Measurements from ENCODE around the gene SP5. TPM values are rescaled to one million over a fixed set of nuclear protein-coding genes. Genes with fewer than 3 reads are reported as not detected.
"Not testable (repeated sequence)": the region's sequence is repeated elsewhere in the genome, so short reads cannot be mapped to it uniquely, and the experiment has no call there.

Gene SP5
- total and polyA plus RNA-seq, 2 experiments from 2014 or later: 0.69 TPM; not detected in 1

DNA sequence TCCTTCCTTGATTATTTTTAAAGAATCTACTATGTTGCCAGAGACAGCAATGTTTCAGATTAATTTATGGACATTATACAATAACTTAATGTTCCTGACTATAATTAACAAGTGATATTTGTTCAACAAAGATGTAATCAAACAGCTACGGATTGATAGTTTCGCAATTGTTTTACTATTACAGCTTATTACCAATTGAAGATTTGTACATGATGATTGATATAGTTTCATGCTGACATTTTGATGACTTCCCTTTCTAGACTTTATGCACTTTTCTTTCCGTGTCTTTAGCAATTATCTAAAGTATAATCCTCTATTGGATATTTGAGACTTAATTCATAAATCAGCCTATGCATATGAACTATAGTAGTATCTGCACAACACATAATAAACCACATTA, 6.5 kb downstream of the SP5 start:
- H3K4me1 ChIP-seq (ENCODE audit: low read depth): no peaks in the 10 kb centered on the region
- H3K4me3 ChIP-seq: no peak overlapping the region
- TF ChIP-seq, protein P1, sequence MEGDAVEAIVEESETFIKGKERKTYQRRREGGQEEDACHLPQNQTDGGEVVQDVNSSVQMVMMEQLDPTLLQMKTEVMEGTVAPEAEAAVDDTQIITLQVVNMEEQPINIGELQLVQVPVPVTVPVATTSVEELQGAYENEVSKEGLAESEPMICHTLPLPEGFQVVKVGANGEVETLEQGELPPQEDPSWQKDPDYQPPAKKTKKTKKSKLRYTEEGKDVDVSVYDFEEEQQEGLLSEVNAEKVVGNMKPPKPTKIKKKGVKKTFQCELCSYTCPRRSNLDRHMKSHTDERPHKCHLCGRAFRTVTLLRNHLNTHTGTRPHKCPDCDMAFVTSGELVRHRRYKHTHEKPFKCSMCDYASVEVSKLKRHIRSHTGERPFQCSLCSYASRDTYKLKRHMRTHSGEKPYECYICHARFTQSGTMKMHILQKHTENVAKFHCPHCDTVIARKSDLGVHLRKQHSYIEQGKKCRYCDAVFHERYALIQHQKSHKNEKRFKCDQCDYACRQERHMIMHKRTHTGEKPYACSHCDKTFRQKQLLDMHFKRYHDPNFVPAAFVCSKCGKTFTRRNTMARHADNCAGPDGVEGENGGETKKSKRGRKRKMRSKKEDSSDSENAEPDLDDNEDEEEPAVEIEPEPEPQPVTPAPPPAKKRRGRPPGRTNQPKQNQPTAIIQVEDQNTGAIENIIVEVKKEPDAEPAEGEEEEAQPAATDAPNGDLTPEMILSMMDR (IDR thresholded peaks at IDR 0.05; ENCODE audit: low read depth, low read length): no peak

GRCh38 chr2:170722301-170722700, 7.2 kb downstream of the SP5 start:
- Histone ChIP-seq H3K27ac (no peak overlapping the region), H3K27me3 (peaks cover 26% of the 10 kb centered on the region), H3K9me3 (ENCODE audit: low read depth) (no peaks in the 10 kb centered on the region), H3K4me1 (ENCODE audit: low read depth) (no peaks in the 10 kb centered on the region), H3K4me3 (no peak overlapping the region), H3K36me3 (no peaks in the 10 kb centered on the region)
- no peak for DNase-seq (ENCODE audit: low read depth in 1 of 2, low spot score in 1 of 2)
- TF ChIP-seq, protein P1 (IDR thresholded peaks at IDR 0.05; ENCODE audit: low read depth, low read length): no peak

More for the DNA sequence above, 6.5 kb downstream of the SP5 start:
- peaks cover 32% of the 10 kb centered on the region for H3K27me3 ChIP-seq
- H3K36me3 ChIP-seq: no peaks in the 10 kb centered on the region
- DNase-seq (ENCODE audit: low read depth in 1 of 2, low spot score in 1 of 2): no peak
- H3K9me3 ChIP-seq (ENCODE audit: low read depth): no peaks in the 10 kb centered on the region
- H3K27ac ChIP-seq: no peak overlapping the region

GRCh38 chr2:170723446-170723958, 8.4 kb downstream of the SP5 start:
- no peaks in the 10 kb centered on the region for H3K36me3 ChIP-seq
- TF ChIP-seq, protein P1 (IDR thresholded peaks at IDR 0.05; ENCODE audit: low read depth, low read length): no peak
- no peak overlapping the region for H3K27ac ChIP-seq
- no peaks in the 10 kb centered on the region for H3K4me1 ChIP-seq (ENCODE audit: low read depth)
- no peak overlapping the region for H3K4me3 ChIP-seq
- peaks cover 14% of the 10 kb centered on the region for H3K27me3 ChIP-seq
- DNase-seq (ENCODE audit: low read depth in 1 of 2, low spot score in 1 of 2): no peak
- H3K9me3 ChIP-seq (ENCODE audit: low read depth): no peaks in the 10 kb centered on the region

DNA sequence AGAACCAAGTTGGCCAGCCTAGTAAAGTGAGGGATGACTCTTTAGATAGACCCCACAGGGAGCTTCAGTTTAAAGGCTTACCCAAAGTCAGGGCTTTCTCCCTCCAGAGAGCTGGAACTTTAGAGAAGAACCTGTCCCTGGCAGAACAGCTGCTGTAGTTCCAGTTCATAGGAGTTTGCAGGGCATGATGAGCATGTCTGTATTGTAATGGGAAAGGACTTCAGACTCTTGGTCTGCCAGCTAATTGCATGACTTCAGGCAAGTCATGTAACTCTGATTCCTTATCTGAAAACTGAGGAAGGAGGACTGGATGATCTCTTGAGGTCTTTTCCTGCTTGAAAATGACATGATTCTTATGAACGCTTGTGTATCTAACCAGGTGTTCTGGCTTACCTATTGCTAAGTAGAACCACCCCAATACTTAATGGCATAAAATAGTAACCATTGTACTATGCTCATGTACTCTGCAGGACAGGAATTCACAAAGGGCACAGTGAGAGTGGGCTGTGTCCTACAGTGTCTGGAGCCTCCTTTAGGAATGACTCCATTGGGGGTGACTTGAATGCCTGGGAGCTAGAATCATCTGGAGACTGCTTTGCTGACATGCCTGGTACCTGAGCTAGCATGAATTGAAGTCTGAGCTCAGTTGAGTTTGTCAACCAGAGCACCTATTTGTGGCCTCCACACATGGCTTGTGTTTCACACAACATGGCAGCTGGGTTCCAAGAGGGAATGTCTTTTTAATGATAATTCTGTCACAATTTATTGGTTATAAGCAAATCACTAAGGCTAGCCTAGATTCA, 18.9 kb downstream of the SP5 start:
- TF ChIP-seq, protein P1 (IDR thresholded peaks at IDR 0.05; ENCODE audit: low read depth, low read length): no peak
- Histone ChIP-seq H3K4me3 (no peak overlapping the region), H3K27ac (no peak overlapping the region), H3K27me3 (no peaks in the 10 kb centered on the region), H3K36me3 (no peaks in the 10 kb centered on the region), H3K9me3 (ENCODE audit: low read depth) (no peaks in the 10 kb centered on the region), H3K4me1 (ENCODE audit: low read depth) (no peaks in the 10 kb centered on the region)
- DNase-seq (ENCODE audit: low read depth in 1 of 2, low spot score in 1 of 2): no peak

DNA sequence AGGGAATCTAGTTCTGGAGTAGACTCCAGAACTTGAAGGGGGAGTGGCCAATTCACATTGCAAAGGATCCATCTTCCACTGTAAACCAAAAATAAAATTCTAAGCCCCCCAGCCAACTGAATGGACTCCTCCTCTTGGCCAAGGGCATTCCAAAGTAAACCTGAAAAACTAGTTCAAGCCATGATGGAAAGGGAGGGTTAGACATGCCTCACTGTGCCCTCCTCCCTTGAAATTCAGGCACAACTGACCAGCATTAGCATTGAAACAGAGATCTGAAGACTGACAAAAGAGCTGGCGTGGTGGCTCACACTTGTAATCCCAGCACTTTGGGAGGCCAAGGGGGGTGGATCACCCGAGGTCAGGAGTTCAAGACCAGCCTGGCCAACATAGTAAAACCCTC, 19.5 kb downstream of the SP5 start:
- H3K36me3 ChIP-seq; DNase-seq (ENCODE audit: low read depth in 1 of 2, low spot score in 1 of 2); H3K27ac ChIP-seq; H3K27me3 ChIP-seq; H3K9me3 ChIP-seq (ENCODE audit: low read depth); H3K4me1 ChIP-seq (ENCODE audit: low read depth); H3K4me3 ChIP-seq: not testable (repeated sequence)

- no peaks in the 10 kb centered on the region for H3K27me3 ChIP-seq
- DNase-seq (ENCODE audit: low read depth in 1 of 2, low spot score in 1 of 2): no peak
- H3K27ac ChIP-seq: no peak overlapping the region
- TF ChIP-seq, protein P1 (IDR thresholded peaks at IDR 0.05; ENCODE audit: low read depth, low read length): no peak
- H3K36me3 ChIP-seq: no peaks in the 10 kb centered on the region
- no peak overlapping the region for H3K4me3 ChIP-seq
- no peaks in the 10 kb centered on the region for H3K4me1 ChIP-seq (ENCODE audit: low read depth)
- no peaks in the 10 kb centered on the region for H3K9me3 ChIP-seq (ENCODE audit: low read depth)
Observed at GRCh38 chr2:170736628-170737027, 21.5 kb downstream of the SP5 start.

Data from cardiac muscle cell (in vitro differentiated cells and primary cell).